ENCODE data around the gene PIKFYVE. TPM values are rescaled to one million over a fixed set of nuclear protein-coding genes. Genes with fewer than 3 reads are reported as not detected.

Gene PIKFYVE
- total RNA-seq, 8 experiments from 2014 or later: 20.0 to 57.9 (median 26.1) TPM

GRCh38 chr2:208244422-208244821 is 21.6 kb upstream of the PIKFYVE start:
- Histone ChIP-seq H3K4me3 (no peak overlapping the region), H3K27ac (no peak overlapping the region), H3K4me1 (replicated peaks in 1 of 2) (no peaks in the 10 kb centered on the region)
- in situ Hi-C loops (cut with MboI; ENCODE audit: low pct_unique_long_range_greater_than_20kb in 2 of 9, low sequenced_read_pairs in 9 of 9, unreplicated experiment in 9 of 9): loop anchor here in 1 of 9 experiments (10.0 kb wide), 1 partner anchor 70 kb away; no protein-coding TSS in a partner anchor
- no peak for ATAC-seq (replicated peaks in 6 of 8)

- Histone ChIP-seq H3K4me3 (no peak overlapping the region), H3K27ac (no peak overlapping the region), H3K4me1 (replicated peaks in 1 of 2) (peaks cover 0 to 2% of the 10 kb centered on the region in 2 donors)
- in situ Hi-C loops (cut with MboI; ENCODE audit: low pct_unique_long_range_greater_than_20kb in 2 of 9, low sequenced_read_pairs in 9 of 9, unreplicated experiment in 9 of 9): loop anchor here in 1 of 9 experiments (10.0 kb wide), 1 partner anchor 71 kb away; no protein-coding TSS in a partner anchor
- no peak for ATAC-seq (replicated peaks in 6 of 8)
- 80 to 100% (median 94%) methylated on average over 1 to 3 of the region's 3 CpGs; no CpG with 5 or more reads in 6 of the 10 experiments for WGBS, 10 experiments
Measured at GRCh38 chr2:208245746-208246145, 20.3 kb upstream of the PIKFYVE start.

DNA sequence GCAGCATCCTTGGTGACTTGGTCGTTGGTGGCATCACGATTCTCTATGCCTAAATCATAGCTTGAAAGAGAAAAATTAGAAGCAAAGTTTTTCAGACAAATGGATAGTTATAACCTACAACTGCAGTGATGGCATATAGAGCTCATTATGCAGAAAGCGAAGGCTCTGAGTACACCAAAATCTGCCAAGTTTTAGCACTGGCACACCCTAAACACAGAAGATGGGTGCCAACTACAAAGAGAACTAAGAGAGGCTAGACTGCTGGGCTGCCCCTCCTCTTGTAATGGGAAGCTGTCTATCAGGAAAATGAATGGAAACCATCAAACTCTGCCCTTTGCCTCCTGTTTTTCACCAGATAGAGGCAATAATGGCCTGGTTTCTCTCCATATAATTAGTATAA is 17.5 kb upstream of the PIKFYVE start:
- 72 to 100% (median 99%) methylated on average over 1 to 3 of the region's 3 CpGs; no CpG with 5 or more reads in 2 of the 10 experiments for WGBS, 10 experiments
- Histone ChIP-seq H3K27ac (no peak overlapping the region), H3K4me1 (replicated peaks in 1 of 2) (peaks cover 14 to 20% of the 10 kb centered on the region in 2 donors), H3K4me3 (no peak overlapping the region)
- in situ Hi-C loops (cut with MboI; ENCODE audit: low pct_unique_long_range_greater_than_20kb in 2 of 9, low sequenced_read_pairs in 9 of 9, unreplicated experiment in 9 of 9): loop anchor here in 1 of 9 experiments (10.0 kb wide), 1 partner anchor 74 kb away; no protein-coding TSS in a partner anchor
- no peak for ATAC-seq (replicated peaks in 6 of 8)

DNA sequence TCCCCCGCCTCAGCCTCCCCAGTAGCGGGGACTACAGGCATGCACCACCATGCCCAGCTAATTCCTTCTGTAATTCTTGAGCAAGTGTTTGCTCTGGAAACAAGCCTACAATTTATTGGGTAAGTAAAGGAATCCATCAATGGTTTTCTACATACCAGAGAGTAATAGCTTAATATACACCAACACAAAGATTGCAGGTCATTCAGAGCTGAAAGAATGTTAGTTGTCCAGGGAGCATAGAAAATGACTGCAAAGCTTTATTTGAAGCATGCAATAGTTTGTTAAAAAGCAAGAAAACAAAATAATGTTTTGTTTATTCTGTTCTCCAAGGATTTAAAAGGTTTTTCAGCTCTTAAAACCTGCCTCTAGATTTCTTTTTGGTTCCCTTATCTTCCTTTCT is 16.8 kb upstream of the PIKFYVE start:
- in situ Hi-C loops (cut with MboI; ENCODE audit: low pct_unique_long_range_greater_than_20kb in 2 of 9, low sequenced_read_pairs in 9 of 9, unreplicated experiment in 9 of 9): loop anchor here in 1 of 9 experiments (10.0 kb wide), 1 partner anchor 74 kb away; no protein-coding TSS in a partner anchor
- H3K4me1 ChIP-seq (replicated peaks in 1 of 2): peaks cover 14 to 21% of the 10 kb centered on the region in 2 donors
- 89 to 100% (median 92%) methylated on average over 1 to 2 of the region's 2 CpGs; no CpG with 5 or more reads in 3 of the 10 experiments for WGBS, 10 experiments
- peak in 1 of 8 experiments; percentile 37 for ATAC-seq (replicated peaks in 6 of 8)
- H3K27ac ChIP-seq: no peak overlapping the region
- H3K4me3 ChIP-seq: no peak overlapping the region

GRCh38 chr2:208250388-208250787 is 15.7 kb upstream of the PIKFYVE start:
- Histone ChIP-seq H3K4me3 (no peak overlapping the region), H3K27ac (no peak overlapping the region), H3K4me1 (replicated peaks in 1 of 2) (peaks cover 14 to 21% of the 10 kb centered on the region in 2 donors)
- ATAC-seq (replicated peaks in 6 of 8): no peak
- WGBS, 10 experiments: 0 to 100% (median 73%) methylated on average over 1 to 2 of the region's 2 CpGs
- in situ Hi-C loops (cut with MboI; ENCODE audit: low pct_unique_long_range_greater_than_20kb in 2 of 9, low sequenced_read_pairs in 9 of 9, unreplicated experiment in 9 of 9): loop anchor here in 3 of 9 experiments (25.0 kb wide), 1 partner anchor 138 kb away; the partner anchor contains the start of gene CRYGD (in 3 of the 3)

DNA sequence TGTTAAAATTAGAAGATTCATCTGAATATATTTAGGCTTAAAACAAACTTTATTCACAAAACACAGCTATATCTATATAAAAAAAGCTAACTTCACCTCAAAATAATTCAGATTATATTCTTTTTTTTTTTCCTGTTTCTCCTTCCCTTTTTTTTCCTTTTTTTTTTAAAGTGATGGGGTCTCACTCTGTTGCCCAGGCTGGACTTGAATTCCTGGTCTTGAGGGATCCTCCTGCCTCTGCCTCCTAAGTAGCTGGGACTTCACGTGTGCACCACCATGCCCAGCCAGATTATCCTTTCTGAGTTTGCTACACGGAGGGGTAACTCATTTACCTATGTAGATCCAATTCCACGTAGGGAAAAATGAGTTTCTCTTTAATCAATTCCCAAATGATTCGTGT is 15.0 kb upstream of the PIKFYVE start:
- in situ Hi-C loops (cut with MboI; ENCODE audit: low pct_unique_long_range_greater_than_20kb in 2 of 9, low sequenced_read_pairs in 9 of 9, unreplicated experiment in 9 of 9): loop anchor here in 3 of 9 experiments (25.0 kb wide), 1 partner anchor 139 kb away; the partner anchor contains the start of gene CRYGD (in 3 of the 3)
- peaks cover 14 to 23% of the 10 kb centered on the region in 2 donors for H3K4me1 ChIP-seq (replicated peaks in 1 of 2)
- no peak overlapping the region for H3K4me3 ChIP-seq
- no peak for ATAC-seq (replicated peaks in 6 of 8)
- H3K27ac ChIP-seq: no peak overlapping the region
- WGBS, 10 experiments: 72 to 100% (median 90%) methylated on average over 2 to 4 of the region's 4 CpGs

- no peak for ATAC-seq (replicated peaks in 6 of 8)
- H3K27ac ChIP-seq: peak overlapping the region in 1 of 2 donors; percentile 17
- peaks cover 24 to 30% of the 10 kb centered on the region in 2 donors for H3K4me1 ChIP-seq (replicated peaks in 1 of 2)
- H3K4me3 ChIP-seq: peak overlapping the region; percentile 64 to 76 (median 72)
- 65 to 100% (median 95%) methylated on average over 1 to 3 of the region's 3 CpGs for WGBS, 10 experiments
- in situ Hi-C loops (cut with MboI; ENCODE audit: low pct_unique_long_range_greater_than_20kb in 2 of 9, low sequenced_read_pairs in 9 of 9, unreplicated experiment in 9 of 9): loop anchor here in 3 of 9 experiments (25.0 kb wide), 1 partner anchor 141 kb away; the partner anchor contains the start of gene CRYGD (in 3 of the 3)
Measured at GRCh38 chr2:208252716-208253492, 13.2 kb upstream of the PIKFYVE start.

DNA sequence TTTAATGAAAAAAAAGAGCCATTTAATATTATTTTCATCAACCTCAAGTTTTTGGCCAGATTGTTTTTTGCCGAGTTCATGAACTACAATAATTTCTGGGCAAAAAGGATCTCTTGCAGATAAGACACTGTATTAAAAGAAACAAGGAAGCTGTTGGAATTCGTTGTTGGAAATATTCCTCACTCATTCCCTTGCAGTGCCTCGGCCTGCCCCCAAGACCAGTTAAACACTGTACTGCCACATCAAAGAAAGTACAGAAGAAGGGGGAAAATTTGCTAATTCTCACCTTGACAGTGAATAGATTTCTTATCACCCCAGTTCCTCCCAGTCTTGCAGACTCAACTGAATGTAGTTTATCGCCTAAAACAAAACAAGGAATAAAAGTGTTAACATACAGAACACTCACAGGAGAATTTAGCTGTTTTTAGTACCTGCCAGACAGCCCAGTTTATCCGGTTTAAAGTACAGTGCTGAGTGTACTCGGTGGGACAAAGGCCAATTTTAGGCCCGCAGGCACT is 12.4 kb upstream of the PIKFYVE start:
- ATAC-seq (replicated peaks in 6 of 8): no peak
- in situ Hi-C loops (cut with MboI; ENCODE audit: low pct_unique_long_range_greater_than_20kb in 2 of 9, low sequenced_read_pairs in 9 of 9, unreplicated experiment in 9 of 9): loop anchor here in 3 of 9 experiments (25.0 kb wide), 1 partner anchor 141 kb away; the partner anchor contains the start of gene CRYGD (in 3 of the 3)
- Histone ChIP-seq H3K27ac (peak overlapping the region; percentile 44 to 68), H3K4me3 (peak overlapping the region; percentile 64 to 76 (median 72)), H3K4me1 (replicated peaks in 1 of 2) (peaks cover 24 to 30% of the 10 kb centered on the region in 2 donors)
- 0 to 60% (median 7%) methylated on average over 1 to 6 of the region's 7 CpGs for WGBS, 10 experiments

- peak overlapping the region; percentile 63 to 68 for H3K27ac ChIP-seq
- peak overlapping the region; percentile 64 to 76 (median 72) for H3K4me3 ChIP-seq
- peaks cover 24 to 30% of the 10 kb centered on the region in 2 donors for H3K4me1 ChIP-seq (replicated peaks in 1 of 2)
- in situ Hi-C loops (cut with MboI; ENCODE audit: low pct_unique_long_range_greater_than_20kb in 2 of 9, low sequenced_read_pairs in 9 of 9, unreplicated experiment in 9 of 9): loop anchor here in 3 of 9 experiments (25.0 kb wide), 1 partner anchor 142 kb away; the partner anchor contains the start of gene CRYGD (in 3 of the 3)
- peak; percentile 58 to 79 (median 76) for ATAC-seq (replicated peaks in 6 of 8)
- 0 to 5% (median 0%) methylated on average over 1 to 7 of the region's 36 CpGs; no CpG with 5 or more reads in 1 of the 10 experiments for WGBS, 10 experiments
Measured at GRCh38 chr2:208254118-208254870, 11.8 kb upstream of the PIKFYVE start.

DNA sequence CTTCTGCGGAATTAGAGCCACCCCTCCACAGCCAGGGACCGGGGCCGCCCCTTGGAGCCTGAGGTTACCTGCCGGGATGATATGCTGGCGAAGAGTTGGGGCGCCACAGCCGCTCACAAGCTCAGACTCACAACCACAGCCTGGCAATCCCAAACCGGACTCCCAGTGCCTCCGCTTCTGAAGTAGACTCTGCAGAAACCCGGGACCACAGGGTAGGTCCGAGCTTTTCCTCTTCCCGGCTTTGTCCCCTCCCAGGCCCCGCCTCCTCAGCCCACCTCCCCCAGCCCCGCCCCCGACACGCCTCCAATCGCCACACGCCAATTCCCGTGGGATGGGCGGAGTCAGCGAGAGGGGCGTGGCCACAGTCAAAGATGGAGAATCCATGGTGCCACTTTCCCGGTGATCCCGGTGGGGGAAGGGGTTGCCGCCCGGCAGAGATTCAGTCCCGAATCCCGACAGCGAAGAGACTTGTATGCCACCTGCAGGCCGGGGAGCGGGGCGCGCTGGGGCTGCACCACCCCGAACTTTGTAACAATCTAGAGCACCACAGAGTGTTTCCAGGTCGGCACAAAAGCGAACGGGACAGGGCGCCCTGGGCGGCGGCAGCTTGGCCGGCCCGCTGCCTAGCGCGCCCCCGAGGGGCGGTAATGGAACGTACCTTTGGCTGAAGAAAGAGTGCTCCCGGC is 11.0 kb upstream of the PIKFYVE start, which contains the start of gene IDH1:
Gene IDH1, minus strand, starts transcription at position 201 of the 686 bp plus-strand sequence. CDS start 3,520 bp downstream, outside the sequence.
- 0 to 4% (median 0%) methylated on average over 3 to 8 of the region's 48 CpGs; no CpG with 5 or more reads in 4 of the 10 experiments for WGBS, 10 experiments
- Histone ChIP-seq H3K4me3 (peak within 1 kb of the TSS; percentile 64 to 76 (median 72)), H3K4me1 (replicated peaks in 1 of 2) (peaks cover 24 to 30% of the 10 kb centered on the region in 2 donors), H3K27ac (peak within 1 kb of the TSS; percentile 76 to 84)
- ATAC-seq (replicated peaks in 6 of 8): peak; percentile 66 to 84 (median 82)
- in situ Hi-C loops (cut with MboI; ENCODE audit: low pct_unique_long_range_greater_than_20kb in 2 of 9, low sequenced_read_pairs in 9 of 9, unreplicated experiment in 9 of 9): loop anchor here in 3 of 9 experiments (25.0 kb wide), 1 partner anchor 143 kb away; the partner anchor contains the start of gene CRYGD (in 3 of the 3)

GRCh38 chr2:208255557-208256106 is 10.4 kb upstream of the PIKFYVE start:
- in situ Hi-C loops (cut with MboI; ENCODE audit: low pct_unique_long_range_greater_than_20kb in 2 of 9, low sequenced_read_pairs in 9 of 9, unreplicated experiment in 9 of 9): loop anchor here in 3 of 9 experiments (25.0 kb wide), 1 partner anchor 143 kb away; the partner anchor contains the start of gene CRYGD (in 3 of the 3)

More at GRCh38 chr2:208255557-208256106, 10.4 kb upstream of the PIKFYVE start:
- Histone ChIP-seq H3K4me3 (peak overlapping the region; percentile 64 to 76 (median 72)), H3K27ac (peak overlapping the region; percentile 76 to 84), H3K4me1 (replicated peaks in 1 of 2) (peaks cover 24 to 28% of the 10 kb centered on the region in 2 donors)
- 33 to 90% (median 63%) methylated on average over 1 to 8 of the region's 13 CpGs; no CpG with 5 or more reads in 3 of the 10 experiments for WGBS, 10 experiments
- peak in 3 of 8 experiments; percentile 0 to 1 (median 1) for ATAC-seq (replicated peaks in 6 of 8)

Data from motor neuron (in vitro differentiated cells).